K562 (cell line): ENCODE results near the gene TIPIN. TPM values are rescaled to one million over a fixed set of nuclear protein-coding genes. Genes with fewer than 3 reads are reported as not detected.

Source experiments
- ATAC-seq: fragments of 200-7000 bp; cut with Tn5 transposase; 3 replicates; pipeline ENCODE4 v1.9.1; 2020; ENCODE audit warnings: moderate library complexity
- BruUV-seq: library from RNA; stranded (reverse); fragments of 400-500 nt; replicated peaks from 2 replicates; lab custom pipeline; 2021; lab: Mats Ljungman, UMichigan
- CTCF ChIA-PET: fragments of 300-600 bp; formaldehyde crosslinking; extraction: SDS; loops from one replicate; lab custom pipeline; 2021; ENCODE audit warnings: low intra/inter-chr PET ratio; lab: Yijun Ruan, JAX
- POLR2A ChIA-PET: fragments of 300-600, 350-650 bp; sonication (Branson Sonifier 250); formaldehyde crosslinking; extraction: SDS; loops from one replicate; lab custom pipeline; 2021; ENCODE audit warnings: antibody characterized with exemption, inconsistent platforms; lab: Yijun Ruan, JAX
- DNase-seq, 4 experiments: peaks; one replicate each; pipeline versions ENCODE4 v3.0.0 to v3.0.0-alpha.2; 2011 to 2018; ENCODE audit warnings: low spot score in 3 of 4, mixed read lengths in 3 of 4; ENCODE audit errors: extremely low read depth in 1 of 4
- FAIRE-seq: peaks from 2 replicates; lab custom pipeline; 2011; peaks lifted over from hg19 to GRCh38; lab: Jason Lieb, UNC
- H2AFZ ChIP-seq: 2 replicates; pipeline ENCODE4 v1.6.0; 2011; ENCODE audit warnings: low read depth, low read length, control low read depth, inconsistent platforms
- H3K27ac ChIP-seq: fragments of 200-600 bp; 3 replicates; pipeline ENCODE4 v1.8.0; 2011; ENCODE audit warnings: low read depth, mild to moderate bottlenecking, control low read depth, inconsistent platforms, low read length, moderate library complexity, mixed read lengths; ENCODE audit errors: extremely low read depth
- H3K27me3 ChIP-seq, 2 experiments: fragments of 300-600 bp in 1 of 2; 2 replicates in 1 of 2; 3 replicates in 1 of 2; pipeline versions ENCODE4 v1.6.0 to v1.8.0; 2011; ENCODE audit warnings: inconsistent platforms in 2 of 2, low read length in 2 of 2, mild to moderate bottlenecking in 1 of 2, mixed read lengths in 1 of 2, moderate library complexity in 1 of 2; ENCODE audit not compliant: control insufficient read depth in 2 of 2, insufficient read depth in 2 of 2
- H3K36me3 ChIP-seq: fragments of 300-600 bp; 3 replicates; pipeline ENCODE4 v1.8.0; 2011; ENCODE audit warnings: mild to moderate bottlenecking, low read length, inconsistent platforms; ENCODE audit not compliant: control insufficient read depth, insufficient read depth
- H3K4me1 ChIP-seq, 2 experiments: fragments of 200-600 bp in 1 of 2; replicated peaks in 1 of 2; 2 replicates in 1 of 2; 3 replicates in 1 of 2; pipeline versions ENCODE4 v1.5.1 to v1.8.0; 2011; ENCODE audit warnings: inconsistent platforms in 2 of 2, low read length in 2 of 2, mild to moderate bottlenecking in 1 of 2, mixed read lengths in 1 of 2, moderate library complexity in 1 of 2; ENCODE audit not compliant: control insufficient read depth in 2 of 2, insufficient read depth in 2 of 2
- H3K4me2 ChIP-seq: 2 replicates; pipeline ENCODE4 v1.6.1; 2011; ENCODE audit warnings: low read length, control low read depth, inconsistent platforms, mixed read lengths; ENCODE audit not compliant: insufficient read depth
- H3K4me3 ChIP-seq: fragments of 200-600 bp; sonication (generic), shearing (Covaris generic); 2 replicates; pipeline ENCODE4 v1.5.1; 2016; ENCODE audit warnings: control low read depth, inconsistent platforms
- H3K79me2 ChIP-seq: fragments of 200-600 bp; 3 replicates; pipeline ENCODE4 v1.8.0; 2011; ENCODE audit warnings: low read length, inconsistent platforms; ENCODE audit not compliant: control insufficient read depth, insufficient read depth
- H3K9ac ChIP-seq, 2 experiments: 2 replicates each; pipeline versions ENCODE4 v1.6.0 to v1.6.1; 2011; ENCODE audit warnings: low read depth in 2 of 2, low read length in 2 of 2, control low read depth in 1 of 2, inconsistent platforms in 1 of 2, mild to moderate bottlenecking in 1 of 2, mixed read lengths in 1 of 2; ENCODE audit not compliant: insufficient read depth in 1 of 2
- H3K9me1 ChIP-seq: one replicate; pipeline ENCODE4 v1.6.0; 2011; ENCODE audit warnings: inconsistent platforms, mild to moderate bottlenecking, low read length, moderate library complexity; ENCODE audit not compliant: control insufficient read depth, insufficient read depth
- H3K9me3 ChIP-seq: replicated peaks from 2 replicates; pipeline ENCODE4 v1.5.1; 2011; ENCODE audit warnings: low read depth, low read length, inconsistent platforms; ENCODE audit not compliant: control insufficient read depth, insufficient read depth
- H4K20me1 ChIP-seq: replicated peaks from 2 replicates; pipeline ENCODE4 v1.6.1; 2011; ENCODE audit warnings: low read length, inconsistent platforms, mixed read lengths; ENCODE audit not compliant: control insufficient read depth, insufficient read depth
- BCL6 ChIP-seq: fragments of 250-450 bp; sonication (Bioruptor Pico); IDR thresholded peaks from 2 replicates; pipeline ENCODE4 v1.4.0; 2020
- GATAD2B ChIP-seq: fragments of 450-650 bp; IDR thresholded peaks from 2 replicates; pipeline ENCODE4 v1.6.1; 2017; ENCODE audit warnings: mild to moderate bottlenecking, borderline replicate concordance
- MECOM ChIP-seq: fragments of 250-450 bp; sonication (Bioruptor Pico); IDR thresholded peaks from 2 replicates; pipeline ENCODE4 v1.8.0; 2022; ENCODE audit warnings: inconsistent platforms
- NFRKB ChIP-seq: fragments of 450-650 bp; IDR thresholded peaks from 2 replicates; pipeline ENCODE4 v1.6.1; 2016; ENCODE audit warnings: low read depth
- POLR3A ChIP-seq: IDR thresholded peaks from 2 replicates; pipeline ENCODE4 v1.6.1; 2011; ENCODE audit warnings: borderline replicate concordance, mild to moderate bottlenecking, moderate library complexity; ENCODE audit not compliant: insufficient read length, insufficient read depth; ENCODE audit errors: extremely low read depth
- RCOR1 ChIP-seq, 2 experiments: IDR thresholded peaks; 2 replicates each; pipeline ENCODE4 v1.6.1; 2012; ENCODE audit warnings: low read depth in 2 of 2, low read length in 2 of 2, borderline replicate concordance in 1 of 2, improper control_type of control experiment in 1 of 2
- SAFB ChIP-seq: fragments of 200-400 bp; formaldehyde crosslinking; IDR thresholded peaks from 2 replicates; pipeline ENCODE4 v1.6.1; 2017; ENCODE audit warnings: low read depth, low read length, borderline replicate concordance
- SMAD3 ChIP-seq: fragments of 450-650 bp; formaldehyde crosslinking; conservative IDR thresholded peaks from 2 replicates; pipeline ENCODE4 v1.4.0; 2020; ENCODE audit warnings: mild to moderate bottlenecking
- ZNF174 ChIP-seq: fragments of 250-450 bp; sonication (Bioruptor Pico); IDR thresholded peaks from 2 replicates; pipeline ENCODE4 v1.4.0; 2020; ENCODE audit warnings: mild to moderate bottlenecking
- ZNF24 ChIP-seq: fragments of 450-650 bp; IDR thresholded peaks from 2 replicates; pipeline ENCODE4 v1.6.1; 2016
- ZNF79 ChIP-seq: fragments of 250-450 bp; sonication (Bioruptor Pico); IDR thresholded peaks from 2 replicates; pipeline ENCODE4 v1.4.0; 2020; ENCODE audit warnings: low read depth, mild to moderate bottlenecking, moderate library complexity
- WGBS: fragments of 100-300 bp; shearing (Covaris generic); methylation state at CpG from one replicate; pipeline ENCODE4 v1.1.6; 2016; ENCODE audit warnings: low coverage, mixed read lengths; ENCODE audit not compliant: insufficient coverage; ENCODE audit errors: missing lambda C conversion rate; 5-methylcytosine and 5-hydroxymethylcytosine counted together
- in situ Hi-C: fragments of 300-500 bp; cut with MboI; formaldehyde crosslinking; loops from 4 replicates; pipeline ENCODE4 v1.15.0; 2018; ENCODE audit warnings: inconsistent platforms, mixed read lengths
- intact Hi-C: fragments of 100-400 bp; cut with micrococcal nuclease; formaldehyde crosslinking; loops from 2 replicates; pipeline ENCODE4 v1.14.2; 2022
- polyA plus RNA-seq, 8 experiments: library from polyadenylated mRNA; depleted of rRNA in 4 of 8; stranded (reverse) in 5 of 8; unstranded in 3 of 8; fragments of >200 nt; fragmentation: Nextera tagmentation in 2 of 8; fragmentation: Illumina TruSeq in 1 of 8; extraction: Ambion mirVana in 2 of 8; extraction: Trizol in 1 of 8; gene quantifications; 2 replicates each; pipeline versions ENCODE4 v1.2.1 to v1.2.3, GENCODE V29; 2011 to 2014; ENCODE audit warnings: inconsistent platforms in 1 of 8, missing spikeins in 1 of 8
- total RNA-seq, 7 experiments: library from RNA; depleted of rRNA in 6 of 7; stranded (reverse); fragments of >200 nt in 6 of 7; fragmentation: Illumina TruSeq in 2 of 7; extraction: Trizol in 2 of 7; gene quantifications; 2 replicates each; pipeline versions ENCODE4 v1.2.1 to v1.2.3, GENCODE V29; 2011 to 2021; ENCODE audit warnings: low replicate concordance in 1 of 7
- TF ChIP-seq, protein P1 (sequence below): fragments of 450-650 bp; IDR thresholded peaks from 2 replicates; pipeline ENCODE4 v1.6.1; 2017; ENCODE audit warnings: mild to moderate bottlenecking, moderate library complexity
- TF ChIP-seq, protein P2 (sequence below): IDR thresholded peaks from 2 replicates; pipeline ENCODE4 v1.6.1; 2014; ENCODE audit warnings: antibody characterized with exemption
- TF ChIP-seq, protein P3 (sequence below): sonication (generic); formaldehyde crosslinking; IDR thresholded peaks from 2 replicates; pipeline ENCODE4 v1.8.0; 2022; ENCODE audit warnings: mild to moderate bottlenecking, missing genetic modification reagents

Gene TIPIN
- total and polyA plus RNA-seq, 9 of the 15 experiments (the other 6 are each of a cell fraction or from before 2014, with no cell fraction given): 22.9 to 61.4 (median 42.0) TPM

DNA sequence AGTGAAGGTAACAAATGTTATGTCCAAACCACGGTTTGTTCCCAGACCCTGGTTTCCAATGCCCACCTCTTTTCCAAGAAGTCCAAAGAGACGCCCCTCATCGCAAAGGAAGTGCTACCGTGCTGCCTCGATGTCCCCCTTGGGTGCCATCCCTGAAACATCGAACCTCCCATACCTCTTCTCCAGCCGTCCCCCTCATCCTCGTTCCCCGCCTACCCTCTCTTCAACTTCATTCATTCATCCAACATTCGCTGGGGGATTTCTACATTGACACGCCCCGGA, 467 bp downstream of the TIPIN start:
- H3K4me1 ChIP-seq: peaks cover 7 to 17% of the 10 kb centered on the region in 2 experiments; a peak in 4 of 5 replicates
- no peaks in the 10 kb centered on the region for H3K9me3 ChIP-seq
- intact Hi-C loops (loop anchor here (2.0 kb wide), 1 partner anchor 31 kb away; the partner anchor contains the start of gene MAP2K1), in situ Hi-C loops (no loop called here)
- peak overlapping the region; percentile 99 for H3K4me2 ChIP-seq
- POLR2A ChIA-PET: interaction anchor here (0.6 to 1.3 kb wide), 5 partner anchors 14 to 143 kb away, joined by 3 to 8 read pairs (median 5); partner anchors contain the start of gene MAP2K1
- peak overlapping the region; percentile 89 for H2AFZ ChIP-seq
- peaks cover 32% of the 10 kb centered on the region; the same call in 2 of the 3 replicates for H3K36me3 ChIP-seq
- CTCF ChIA-PET: no interaction called here
- H3K27ac ChIP-seq: peak overlapping the region; percentile 92
- H3K4me3 ChIP-seq: peak overlapping the region; percentile 69
- peak overlapping the region; percentile 96 to 100 for H3K9ac ChIP-seq
- FAIRE-seq (no peak), ATAC-seq (no peak), DNase-seq (no peak)
- WGBS: under 1% methylated on average over 12 of the region's 12 CpGs
- BruUV-seq: TSS peak; percentile 80
- peaks cover 27% of the 10 kb centered on the region for H3K79me2 ChIP-seq
- H3K27me3 ChIP-seq: no peaks in the 10 kb centered on the region
- H3K9me1 ChIP-seq: no peaks in the 10 kb centered on the region
- no peaks in the 10 kb centered on the region for H4K20me1 ChIP-seq
- TF ChIP-seq GATAD2B (no peak), MECOM (CRISPR knock-in tag) (0 out of 2 replicates have a peak, but pooled peaks have one; percentile 25), POLR3A (no peak), ZNF174 (no peak), SAFB (no peak), ZNF24 (peak; percentile 91; the same call in 1 of the 2 replicates), NFRKB (0 out of 2 replicates have a peak, but pooled peaks have one; percentile 39), ZNF79 (CRISPR knock-in tag) (no peak), BCL6 (CRISPR knock-in tag) (no peak), RCOR1 (IDR thresholded peaks at IDR 0.05; ENCODE audit: borderline replicate concordance in 1 of 2, low read depth in 2 of 2, low read length in 2 of 2) (no peak), SMAD3 (CRISPR knock-in tag) (no peak)
- TF ChIP-seq, protein P1, sequence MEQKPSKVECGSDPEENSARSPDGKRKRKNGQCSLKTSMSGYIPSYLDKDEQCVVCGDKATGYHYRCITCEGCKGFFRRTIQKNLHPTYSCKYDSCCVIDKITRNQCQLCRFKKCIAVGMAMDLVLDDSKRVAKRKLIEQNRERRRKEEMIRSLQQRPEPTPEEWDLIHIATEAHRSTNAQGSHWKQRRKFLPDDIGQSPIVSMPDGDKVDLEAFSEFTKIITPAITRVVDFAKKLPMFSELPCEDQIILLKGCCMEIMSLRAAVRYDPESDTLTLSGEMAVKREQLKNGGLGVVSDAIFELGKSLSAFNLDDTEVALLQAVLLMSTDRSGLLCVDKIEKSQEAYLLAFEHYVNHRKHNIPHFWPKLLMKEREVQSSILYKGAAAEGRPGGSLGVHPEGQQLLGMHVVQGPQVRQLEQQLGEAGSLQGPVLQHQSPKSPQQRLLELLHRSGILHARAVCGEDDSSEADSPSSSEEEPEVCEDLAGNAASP: no peak
- TF ChIP-seq, protein P2, sequence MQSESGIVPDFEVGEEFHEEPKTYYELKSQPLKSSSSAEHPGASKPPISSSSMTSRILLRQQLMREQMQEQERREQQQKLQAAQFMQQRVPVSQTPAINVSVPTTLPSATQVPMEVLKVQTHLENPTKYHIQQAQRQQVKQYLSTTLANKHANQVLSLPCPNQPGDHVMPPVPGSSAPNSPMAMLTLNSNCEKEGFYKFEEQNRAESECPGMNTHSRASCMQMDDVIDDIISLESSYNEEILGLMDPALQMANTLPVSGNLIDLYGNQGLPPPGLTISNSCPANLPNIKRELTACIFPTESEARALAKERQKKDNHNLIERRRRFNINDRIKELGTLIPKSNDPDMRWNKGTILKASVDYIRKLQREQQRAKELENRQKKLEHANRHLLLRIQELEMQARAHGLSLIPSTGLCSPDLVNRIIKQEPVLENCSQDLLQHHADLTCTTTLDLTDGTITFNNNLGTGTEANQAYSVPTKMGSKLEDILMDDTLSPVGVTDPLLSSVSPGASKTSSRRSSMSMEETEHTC: no peak
- TF ChIP-seq, protein P3, sequence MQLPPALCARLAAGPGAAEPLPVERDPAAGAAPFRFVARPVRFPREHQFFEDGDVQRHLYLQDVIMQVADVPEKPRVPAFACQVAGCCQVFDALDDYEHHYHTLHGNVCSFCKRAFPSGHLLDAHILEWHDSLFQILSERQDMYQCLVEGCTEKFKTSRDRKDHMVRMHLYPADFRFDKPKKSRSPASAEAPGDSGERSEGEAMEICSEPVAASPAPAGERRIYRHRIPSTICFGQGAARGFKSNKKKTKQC (CRISPR knock-in tag): no peak
